ENCODE measurements around the gene CLIP2. TPM values are rescaled to one million over a fixed set of nuclear protein-coding genes. Genes with fewer than 3 reads are reported as not detected.
"Not testable (repeated sequence)": the region's sequence is repeated elsewhere in the genome, so short reads cannot be mapped to it uniquely, and the experiment has no call there.

The CLIP2 gene
- total RNA-seq, 1 donor from 2014 or later, result 42.0 TPM

DNA sequence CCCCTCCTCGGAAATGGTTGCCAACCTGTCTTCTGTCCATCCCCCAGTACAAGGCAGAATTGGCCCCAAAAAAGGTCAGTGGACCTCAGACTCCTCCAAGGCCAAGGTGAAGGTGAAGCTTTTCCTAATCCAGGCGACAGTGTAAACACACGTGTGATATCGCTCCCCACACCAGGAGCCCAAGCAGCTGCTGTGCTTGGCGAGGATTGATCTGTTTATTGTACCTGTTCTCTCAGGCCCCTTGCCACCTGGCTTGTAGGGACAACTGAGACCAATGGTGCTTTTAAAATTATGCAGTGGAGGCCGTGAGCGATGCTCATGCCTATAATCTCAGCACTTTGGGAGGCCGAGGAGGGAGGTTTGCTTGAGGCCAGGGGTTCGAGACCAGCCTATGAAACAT is 98.4 kb downstream of the CLIP2 start:
- no peak for DNase-seq (ENCODE audit: low spot score, unreplicated experiment)
- Mint-ChIP-seq H3K4me1 (ENCODE audit: low read depth) (peaks cover 1% of the 10 kb centered on the region), H3K36me3 (ENCODE audit: insufficient read depth) (peaks cover 19% of the 10 kb centered on the region), H3K9me3 (ENCODE audit: low read depth) (no peaks in the 10 kb centered on the region), H3K27ac (peak overlapping the region; percentile 67), H3K27me3 (no peaks in the 10 kb centered on the region), H3K4me3 (ENCODE audit: low read depth) (no peak overlapping the region)
- TF ChIP-seq, protein P1, sequence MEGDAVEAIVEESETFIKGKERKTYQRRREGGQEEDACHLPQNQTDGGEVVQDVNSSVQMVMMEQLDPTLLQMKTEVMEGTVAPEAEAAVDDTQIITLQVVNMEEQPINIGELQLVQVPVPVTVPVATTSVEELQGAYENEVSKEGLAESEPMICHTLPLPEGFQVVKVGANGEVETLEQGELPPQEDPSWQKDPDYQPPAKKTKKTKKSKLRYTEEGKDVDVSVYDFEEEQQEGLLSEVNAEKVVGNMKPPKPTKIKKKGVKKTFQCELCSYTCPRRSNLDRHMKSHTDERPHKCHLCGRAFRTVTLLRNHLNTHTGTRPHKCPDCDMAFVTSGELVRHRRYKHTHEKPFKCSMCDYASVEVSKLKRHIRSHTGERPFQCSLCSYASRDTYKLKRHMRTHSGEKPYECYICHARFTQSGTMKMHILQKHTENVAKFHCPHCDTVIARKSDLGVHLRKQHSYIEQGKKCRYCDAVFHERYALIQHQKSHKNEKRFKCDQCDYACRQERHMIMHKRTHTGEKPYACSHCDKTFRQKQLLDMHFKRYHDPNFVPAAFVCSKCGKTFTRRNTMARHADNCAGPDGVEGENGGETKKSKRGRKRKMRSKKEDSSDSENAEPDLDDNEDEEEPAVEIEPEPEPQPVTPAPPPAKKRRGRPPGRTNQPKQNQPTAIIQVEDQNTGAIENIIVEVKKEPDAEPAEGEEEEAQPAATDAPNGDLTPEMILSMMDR (IDR thresholded peaks at IDR 0.05; ENCODE audit: unreplicated experiment), result no peak

DNA sequence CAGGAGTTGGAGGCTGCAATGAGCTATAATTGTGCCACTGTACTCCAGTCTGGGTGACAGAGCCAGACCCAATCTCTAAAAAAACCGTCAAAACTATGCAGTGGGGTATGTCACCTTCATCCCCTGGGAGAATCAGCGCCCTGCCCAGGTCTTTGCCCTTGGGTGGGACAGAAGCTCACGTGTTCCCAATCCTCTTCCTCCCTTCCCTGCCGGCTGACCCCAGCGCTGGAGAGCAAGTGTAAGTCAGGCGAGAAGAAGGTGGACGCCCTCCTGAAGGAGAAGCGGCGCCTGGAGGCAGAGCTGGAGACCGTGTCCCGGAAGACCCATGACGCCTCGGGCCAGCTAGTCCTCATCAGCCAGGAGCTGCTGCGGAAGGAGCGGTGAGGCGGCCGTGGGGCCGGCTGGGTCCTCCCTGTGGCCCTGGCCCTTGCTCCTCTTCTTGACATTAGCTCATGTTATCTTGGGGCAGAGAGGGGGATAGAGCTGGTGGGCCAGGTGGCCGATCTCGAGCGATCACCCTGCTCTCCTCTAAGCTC is 99.7 kb downstream of the CLIP2 start:
- TF ChIP-seq, protein P1 (IDR thresholded peaks at IDR 0.05; ENCODE audit: unreplicated experiment), result no peak
- Mint-ChIP-seq H3K4me1 (ENCODE audit: low read depth) (peaks cover 1% of the 10 kb centered on the region), H3K27me3 (no peaks in the 10 kb centered on the region), H3K27ac (no peak overlapping the region), H3K9me3 (ENCODE audit: low read depth) (no peaks in the 10 kb centered on the region), H3K36me3 (ENCODE audit: insufficient read depth) (peaks cover 12% of the 10 kb centered on the region), H3K4me3 (ENCODE audit: low read depth) (no peak overlapping the region)
- DNase-seq (ENCODE audit: low spot score, unreplicated experiment), result no peak

DNA sequence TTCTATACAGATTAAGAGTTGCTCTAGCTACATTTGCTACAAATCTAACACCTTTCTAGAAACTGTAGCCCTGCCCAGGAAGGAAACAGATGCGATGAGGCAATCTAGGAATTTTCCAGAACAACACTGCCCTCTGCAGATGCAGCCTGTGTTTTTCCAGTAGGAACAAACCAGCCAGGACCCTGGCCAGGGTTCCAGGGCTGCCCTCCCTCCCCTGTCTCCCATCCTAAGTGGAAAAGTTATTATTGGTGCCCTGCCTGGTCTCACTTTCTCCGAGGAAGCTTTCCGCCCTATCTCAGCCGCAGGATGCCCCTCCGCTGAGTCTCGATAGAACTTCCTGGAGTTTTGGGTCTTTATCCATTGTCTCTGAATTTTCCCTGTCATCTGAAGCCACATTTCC is 104.5 kb downstream of the CLIP2 start:
- not testable (repeated sequence) for H3K4me1 Mint-ChIP-seq (ENCODE audit: low read depth); H3K27ac Mint-ChIP-seq; DNase-seq (ENCODE audit: low spot score, unreplicated experiment); H3K27me3 Mint-ChIP-seq; H3K4me3 Mint-ChIP-seq (ENCODE audit: low read depth); H3K9me3 Mint-ChIP-seq (ENCODE audit: low read depth)
- TF ChIP-seq, protein P1 (IDR thresholded peaks at IDR 0.05; ENCODE audit: unreplicated experiment), result peak; percentile 34
- H3K36me3 Mint-ChIP-seq (ENCODE audit: insufficient read depth), result peaks cover 13% of the 10 kb centered on the region

DNA sequence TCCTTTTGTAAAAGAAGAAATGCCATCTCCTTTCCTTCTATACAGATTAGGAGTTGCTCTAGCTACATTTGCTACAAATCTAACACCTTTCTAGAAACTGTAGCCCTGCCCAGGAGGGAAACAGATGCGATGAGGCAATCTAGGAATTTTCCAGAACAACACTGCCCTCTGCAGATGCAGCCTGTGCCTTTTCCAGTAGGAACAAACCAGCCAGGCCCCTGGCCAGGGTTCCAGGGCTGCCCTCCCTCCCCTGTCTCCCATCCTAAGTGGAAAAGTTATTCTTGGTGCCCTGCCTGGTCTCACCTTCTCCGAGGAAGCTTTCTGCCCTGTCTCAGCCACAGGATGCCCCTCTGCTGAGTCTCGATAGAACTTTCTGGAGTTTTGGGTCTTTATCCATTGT is 105.4 kb downstream of the CLIP2 start:
- not testable (repeated sequence) for H3K4me1 Mint-ChIP-seq (ENCODE audit: low read depth); H3K27ac Mint-ChIP-seq; H3K9me3 Mint-ChIP-seq (ENCODE audit: low read depth); DNase-seq (ENCODE audit: low spot score, unreplicated experiment); H3K27me3 Mint-ChIP-seq; H3K4me3 Mint-ChIP-seq (ENCODE audit: low read depth)
- TF ChIP-seq, protein P1 (IDR thresholded peaks at IDR 0.05; ENCODE audit: unreplicated experiment), result peak; percentile 28
- peaks cover 13% of the 10 kb centered on the region for H3K36me3 Mint-ChIP-seq (ENCODE audit: insufficient read depth)

DNA sequence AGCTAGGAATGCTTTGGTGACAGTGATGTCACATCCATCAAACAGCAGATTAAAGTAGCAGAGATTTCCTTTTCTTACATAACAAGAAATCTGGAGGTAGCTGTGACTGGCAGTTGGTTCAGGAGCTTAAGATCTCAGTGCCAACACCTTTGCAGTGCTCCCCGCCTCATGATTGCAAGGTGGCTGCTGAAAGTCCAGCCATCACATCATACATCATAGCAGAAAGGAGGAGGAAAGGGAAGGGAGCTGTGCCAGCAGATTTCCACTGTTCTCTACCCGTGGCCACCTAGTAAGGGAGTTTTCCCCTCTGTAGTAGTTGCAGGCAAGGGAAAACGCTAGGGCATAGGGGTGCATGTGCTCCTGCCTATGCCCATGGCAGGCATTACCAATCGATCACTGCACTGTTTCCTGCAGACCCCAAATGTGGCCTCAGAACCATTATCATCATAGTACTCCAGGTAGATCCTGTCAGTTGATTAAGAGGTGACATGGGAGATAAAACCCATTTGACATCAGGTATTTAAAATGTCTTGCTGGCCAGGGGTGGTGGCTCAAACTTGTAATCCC is 106.6 kb downstream of the CLIP2 start:
- Mint-ChIP-seq H3K36me3 (ENCODE audit: insufficient read depth) (peaks cover 15% of the 10 kb centered on the region), H3K27ac (no peak overlapping the region), H3K27me3 (no peaks in the 10 kb centered on the region), H3K9me3 (ENCODE audit: low read depth) (no peaks in the 10 kb centered on the region), H3K4me1 (ENCODE audit: low read depth) (no peaks in the 10 kb centered on the region), H3K4me3 (ENCODE audit: low read depth) (no peak overlapping the region)
- no peak for DNase-seq (ENCODE audit: low spot score, unreplicated experiment)
- TF ChIP-seq, protein P1 (IDR thresholded peaks at IDR 0.05; ENCODE audit: unreplicated experiment), result no peak
